GM18861 (cell line): ENCODE data around the gene SLC51B.
"Not testable (repeated sequence)": the region's sequence is repeated elsewhere in the genome, so short reads cannot be mapped to it uniquely, and the experiment has no call there.

Experiments used
- ATAC-seq: cut with Tn5 transposase; IDR thresholded peaks from one replicate; pipeline ENCODE4 v1.9.1; 2021; ENCODE audit not compliant: unreplicated experiment

The SLC51B gene

DNA sequence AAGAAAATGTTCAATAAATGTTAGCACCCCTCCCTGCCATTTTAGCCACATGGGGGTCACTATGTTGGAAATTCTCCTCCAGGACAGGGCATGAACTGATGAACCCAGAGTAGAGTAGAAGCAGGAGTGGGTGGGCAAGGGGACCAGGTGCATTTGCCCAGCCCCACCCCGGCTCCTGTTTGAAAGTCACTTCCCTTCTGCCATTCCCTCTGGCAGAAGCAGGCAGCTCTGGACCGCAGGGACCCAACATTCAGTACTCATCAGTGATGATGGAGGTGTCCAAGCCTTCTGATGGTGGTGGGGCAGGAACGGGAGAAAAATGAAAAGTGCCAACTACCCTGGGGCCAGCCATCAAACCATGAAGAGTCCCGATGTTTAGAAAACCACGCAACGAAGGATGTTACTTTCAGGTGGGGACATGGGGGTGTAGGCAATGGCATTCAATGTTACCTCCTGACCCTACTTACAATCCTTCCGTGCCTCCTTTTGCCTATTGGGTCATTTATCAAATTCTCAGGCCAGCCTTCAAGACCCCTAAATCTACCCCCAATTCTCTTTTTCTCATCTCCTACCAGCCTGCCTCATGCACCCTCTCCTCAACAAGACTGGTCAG, 52.6 kb downstream of the SLC51B start:
- ATAC-seq = no peak

GRCh38 chr15:65099336-65099735, 54.1 kb downstream of the SLC51B start:
- no peak for ATAC-seq

- ATAC-seq = not testable (repeated sequence)
These were observed 54.6 kb downstream of the SLC51B start for GRCh38 chr15:65099801-65100200.

DNA sequence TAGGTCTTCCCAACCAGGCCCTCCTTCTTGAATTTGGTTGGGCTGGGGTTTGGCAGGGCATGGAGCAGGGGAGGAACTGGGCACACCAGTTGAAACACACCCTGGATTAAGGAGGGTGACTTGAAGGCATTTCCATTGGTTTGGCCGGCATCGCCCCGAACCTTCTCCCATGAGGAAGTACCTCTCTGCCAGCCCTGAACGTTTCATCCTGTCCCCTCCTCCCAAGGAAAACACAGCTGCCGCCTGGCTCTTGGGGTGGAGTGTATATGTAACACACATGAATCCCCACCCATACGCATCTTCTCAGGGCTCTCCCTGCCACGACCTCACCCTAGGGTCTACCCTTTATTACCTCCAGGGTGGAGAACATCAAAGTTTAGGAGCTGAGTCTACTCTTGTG, 55.3 kb downstream of the SLC51B start:
- ATAC-seq = no peak

DNA sequence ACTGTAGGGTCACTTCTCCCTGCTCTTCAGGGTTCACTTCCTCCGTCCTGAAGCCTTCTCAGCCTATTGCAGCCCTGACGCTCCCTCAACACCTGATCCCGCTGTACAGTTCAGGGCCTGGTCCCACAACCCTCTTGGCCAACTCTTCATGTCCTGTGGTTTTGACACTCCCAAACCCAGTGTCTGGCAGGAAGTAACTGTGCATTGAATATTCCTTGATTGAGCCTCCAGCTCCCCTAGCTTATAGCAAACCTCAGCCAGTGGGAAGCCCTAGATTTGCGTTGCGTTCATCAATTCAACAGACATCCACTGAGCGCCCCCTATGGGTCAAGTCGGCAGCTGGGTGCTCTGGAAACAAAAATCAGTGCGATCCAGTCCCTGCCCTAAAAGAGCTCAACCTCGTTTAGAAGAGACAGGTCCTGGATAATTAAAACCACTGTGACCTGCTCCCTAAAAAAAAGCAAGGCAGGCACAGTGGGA, 56.3 kb downstream of the SLC51B start:
- ATAC-seq = no peak

GRCh38 chr15:65101891-65102708, 56.9 kb downstream of the SLC51B start:
- no peak for ATAC-seq

DNA sequence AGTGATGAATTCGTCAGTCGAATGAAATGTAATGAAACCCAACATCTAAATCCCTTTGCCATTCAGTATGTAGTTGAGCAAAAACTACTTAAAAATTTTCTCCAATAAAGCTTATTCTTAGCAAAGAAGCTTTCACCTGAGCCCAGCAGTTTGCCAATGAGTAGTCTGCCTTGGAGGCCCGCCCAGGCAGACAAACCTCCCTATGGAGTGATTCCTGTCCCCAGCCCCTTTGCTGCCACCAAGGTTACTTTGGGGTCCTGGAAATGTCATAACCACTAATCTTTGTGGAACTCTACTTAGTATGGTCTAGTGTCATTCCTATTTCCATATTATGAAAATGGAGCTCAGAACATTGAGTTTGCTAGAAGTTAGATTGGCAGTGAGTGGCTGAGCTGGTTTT, 57.7 kb downstream of the SLC51B start:
- no peak for ATAC-seq
